ENCODE results near the gene KRT77.

GRCh38 chr12:52704464-52704863, 1.1 kb upstream of the KRT77 start:
- no peak for TF ChIP-seq POLR2A (IDR thresholded peaks at IDR 0.05)
- no peak for TF ChIP-seq CTCF (IDR thresholded peaks at IDR 0.05)
- no peak for TF ChIP-seq POLR2AphosphoS5 (IDR thresholded peaks at IDR 0.05; ENCODE audit: insufficient read depth in 1 of 2, low read depth in 1 of 2)

Data from vagina (tissue), 2 donors.